GM19467 (cell line): ENCODE results near the gene GABARAPL2.
"Not testable (repeated sequence)": the region's sequence is repeated elsewhere in the genome, so short reads cannot be mapped to it uniquely, and the experiment has no call there.

ENCODE experiments used
- ATAC-seq: cut with Tn5 transposase; IDR thresholded peaks from one replicate; pipeline ENCODE4 v1.9.1; 2021; ENCODE audit warnings: mild to moderate bottlenecking, moderate library complexity; ENCODE audit not compliant: unreplicated experiment

GABARAPL2 gene

GRCh38 chr16:75590920-75591843 lies 25.0 kb downstream of the GABARAPL2 start:
- ATAC-seq: no peak

- ATAC-seq: not testable (repeated sequence)
These were observed 25.7 kb downstream of the GABARAPL2 start for GRCh38 chr16:75591927-75592326.

GRCh38 chr16:75593308-75593707 lies 27.1 kb downstream of the GABARAPL2 start:
- ATAC-seq: no peak

- ATAC-seq: no peak
These were observed 27.9 kb downstream of the GABARAPL2 start for GRCh38 chr16:75593825-75594820.

GRCh38 chr16:75599452-75600277 lies 33.5 kb downstream of the GABARAPL2 start:
- no peak for ATAC-seq

- ATAC-seq: no peak
These were observed 37.1 kb downstream of the GABARAPL2 start for GRCh38 chr16:75603241-75603640.

- no peak for ATAC-seq
These were observed 40.3 kb downstream of the GABARAPL2 start for GRCh38 chr16:75606507-75606906.

GRCh38 chr16:75614066-75614897 lies 48.1 kb downstream of the GABARAPL2 start:
- ATAC-seq: no peak

GRCh38 chr16:75615619-75616018 lies 49.4 kb downstream of the GABARAPL2 start:
- ATAC-seq: no peak

GRCh38 chr16:75616521-75617010 lies 50.4 kb downstream of the GABARAPL2 start:
- no peak for ATAC-seq

- no peak for ATAC-seq
These were observed 50.9 kb downstream of the GABARAPL2 start for GRCh38 chr16:75617121-75617520.

GRCh38 chr16:75618780-75619179 lies 52.6 kb downstream of the GABARAPL2 start:
- ATAC-seq: no peak

GRCh38 chr16:75620326-75621169 lies 54.4 kb downstream of the GABARAPL2 start:
- ATAC-seq: no peak

GRCh38 chr16:75621170-75621477 lies 54.9 kb downstream of the GABARAPL2 start:
- ATAC-seq: no peak

- ATAC-seq: peak; percentile 95
These were observed 56.8 kb downstream of the GABARAPL2 start, which contains the start of gene ADAT1 for GRCh38 chr16:75622761-75623605. TSS of gene ADAT1 (minus strand) at chr16:75623281. CDS start at chr16:75620799, 2,482 bp downstream.

- ATAC-seq: no peak
These were observed 58.7 kb downstream of the GABARAPL2 start for GRCh38 chr16:75624921-75625334.

GRCh38 chr16:75626806-75627205 lies 60.6 kb downstream of the GABARAPL2 start:
- ATAC-seq: no peak
